ENCODE results near the gene NDST1.

DNA sequence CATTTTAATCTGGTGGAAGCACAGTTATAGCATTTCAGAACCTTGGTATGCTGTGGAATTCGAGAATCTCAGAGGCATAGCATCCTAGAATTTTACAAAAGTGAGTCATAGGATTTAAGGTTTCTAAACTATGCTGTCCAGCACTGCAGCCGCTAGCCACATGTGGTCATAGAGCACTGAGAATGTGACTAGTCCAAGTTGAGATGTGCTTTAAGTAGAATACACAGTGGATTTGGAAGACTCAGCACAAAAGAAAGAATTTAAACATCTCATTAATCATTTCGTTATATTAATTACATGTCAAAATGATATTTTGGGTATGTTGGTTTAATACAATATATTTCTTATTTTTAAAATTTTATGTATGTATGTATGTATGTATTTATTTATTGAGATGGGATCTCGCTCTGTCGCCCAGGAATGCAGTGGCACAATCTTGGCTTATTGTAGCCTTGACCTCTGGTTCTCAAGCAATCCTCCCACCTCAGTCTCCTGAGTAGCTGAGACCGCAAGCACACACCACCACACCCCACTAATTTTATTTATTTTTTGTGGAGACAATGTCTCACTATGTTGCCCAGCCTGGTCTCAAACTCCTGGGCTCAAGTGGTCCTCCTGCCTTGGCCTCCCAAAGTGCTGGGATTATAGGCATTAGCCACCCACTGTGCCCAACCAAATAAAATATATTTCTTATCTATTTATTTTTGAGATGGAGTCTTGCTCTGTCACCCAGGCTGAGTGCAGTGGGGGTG lies 38.0 kb upstream of the NDST1 start:
- TF ChIP-seq, protein P1, sequence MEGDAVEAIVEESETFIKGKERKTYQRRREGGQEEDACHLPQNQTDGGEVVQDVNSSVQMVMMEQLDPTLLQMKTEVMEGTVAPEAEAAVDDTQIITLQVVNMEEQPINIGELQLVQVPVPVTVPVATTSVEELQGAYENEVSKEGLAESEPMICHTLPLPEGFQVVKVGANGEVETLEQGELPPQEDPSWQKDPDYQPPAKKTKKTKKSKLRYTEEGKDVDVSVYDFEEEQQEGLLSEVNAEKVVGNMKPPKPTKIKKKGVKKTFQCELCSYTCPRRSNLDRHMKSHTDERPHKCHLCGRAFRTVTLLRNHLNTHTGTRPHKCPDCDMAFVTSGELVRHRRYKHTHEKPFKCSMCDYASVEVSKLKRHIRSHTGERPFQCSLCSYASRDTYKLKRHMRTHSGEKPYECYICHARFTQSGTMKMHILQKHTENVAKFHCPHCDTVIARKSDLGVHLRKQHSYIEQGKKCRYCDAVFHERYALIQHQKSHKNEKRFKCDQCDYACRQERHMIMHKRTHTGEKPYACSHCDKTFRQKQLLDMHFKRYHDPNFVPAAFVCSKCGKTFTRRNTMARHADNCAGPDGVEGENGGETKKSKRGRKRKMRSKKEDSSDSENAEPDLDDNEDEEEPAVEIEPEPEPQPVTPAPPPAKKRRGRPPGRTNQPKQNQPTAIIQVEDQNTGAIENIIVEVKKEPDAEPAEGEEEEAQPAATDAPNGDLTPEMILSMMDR (IDR thresholded peaks at IDR 0.05), result no peak
- TF ChIP-seq ZNF416 (CRISPR knock-in tag; IDR thresholded peaks at IDR 0.05), result no peak
